SK-N-SH (cell line): ENCODE measurements around the gene RNF180. TPM values are rescaled to one million over a fixed set of nuclear protein-coding genes. Genes with fewer than 3 reads are reported as not detected.

ENCODE experiments used
- CTCF ChIA-PET: fragments of 300-600, 350-600 bp; formaldehyde crosslinking; extraction: SDS; loops from one replicate; lab custom pipeline; 2021; lab: Yijun Ruan, JAX
- POLR2A ChIA-PET: fragments of 350-600 bp; sonication (Branson Sonifier 250); formaldehyde crosslinking; extraction: SDS; loops from one replicate; lab custom pipeline; 2020; ENCODE audit warnings: antibody characterized with exemption, inconsistent platforms; lab: Yijun Ruan, JAX
- DNase-seq: peaks from one replicate; pipeline ENCODE4 v3.0.0; 2012
- H2AFZ ChIP-seq: fragments of 200-600 bp; sonication (generic); 2 replicates; pipeline ENCODE4 v1.8.1; 2016; ENCODE audit warnings: antibody characterized with exemption, mild to moderate bottlenecking, low read depth
- H3F3A ChIP-seq: fragments of 200-600 bp; sonication (generic); replicated peaks from 2 replicates; pipeline ENCODE3; 2016; ENCODE audit warnings: antibody characterized with exemption, mild to moderate bottlenecking; ENCODE audit not compliant: insufficient read depth
- H3K27ac ChIP-seq, 2 experiments: fragments of 200-500 bp in 1 of 2; fragments of 200-600 bp in 1 of 2; sonication (Bioruptor generic) in 1 of 2; sonication (generic), shearing (Covaris generic) in 1 of 2; 2 replicates each; pipeline versions ENCODE4 v1.5.1 to v1.6.1; 2014 to 2016; ENCODE audit warnings: low read depth in 2 of 2, inconsistent platforms in 1 of 2, low read length in 1 of 2, mild to moderate bottlenecking in 1 of 2, mixed read lengths in 1 of 2
- H3K27me3 ChIP-seq: fragments of 200-600 bp; sonication (generic), shearing (Covaris generic); 2 replicates; pipeline ENCODE4 v1.6.1; 2016; ENCODE audit warnings: mixed run types; ENCODE audit not compliant: insufficient read depth
- H3K36me3 ChIP-seq, 2 experiments: fragments of 200-500 bp in 1 of 2; fragments of 200-600 bp in 1 of 2; sonication (Bioruptor generic) in 1 of 2; sonication (generic) in 1 of 2; replicated peaks in 1 of 2; 2 replicates each; pipeline versions ENCODE3 to v1.5.1; 2014 to 2016; ENCODE audit warnings: low read length in 1 of 2, mild to moderate bottlenecking in 1 of 2; ENCODE audit not compliant: insufficient read depth in 2 of 2, control insufficient read depth in 1 of 2
- H3K4me1 ChIP-seq, 2 experiments: fragments of 200-500 bp in 1 of 2; fragments of 200-600 bp in 1 of 2; sonication (Bioruptor generic) in 1 of 2; sonication (generic), shearing (Covaris generic) in 1 of 2; 2 replicates each; pipeline versions ENCODE4 v1.5.1 to v1.6.1; 2014 to 2016; ENCODE audit warnings: low read depth in 1 of 2, low read length in 1 of 2, mixed run types in 1 of 2; ENCODE audit not compliant: insufficient read depth in 2 of 2, control insufficient read depth in 1 of 2
- H3K4me2 ChIP-seq: fragments of 200-600 bp; sonication (generic), shearing (Covaris generic); 2 replicates; pipeline ENCODE4 v1.6.1; 2017; ENCODE audit warnings: mixed run types
- H3K4me3 ChIP-seq, 2 experiments: fragments of 200-500 bp in 1 of 2; fragments of 200-600 bp in 1 of 2; sonication (Bioruptor generic) in 1 of 2; sonication (generic), shearing (Covaris generic) in 1 of 2; 2 replicates each; pipeline versions ENCODE4 v1.5.1 to v1.8.1; 2014 to 2016; ENCODE audit warnings: low read depth in 2 of 2, inconsistent platforms in 1 of 2, low read length in 1 of 2, mild to moderate bottlenecking in 1 of 2, mixed read lengths in 1 of 2, moderate library complexity in 1 of 2
- H3K79me2 ChIP-seq: fragments of 200-600 bp; sonication (generic); 2 replicates; pipeline ENCODE4 v1.8.1; 2017; ENCODE audit warnings: mild to moderate bottlenecking; ENCODE audit not compliant: insufficient read depth
- H3K9ac ChIP-seq: fragments of 200-600 bp; sonication (generic); 2 replicates; pipeline ENCODE4 v1.6.1; 2017; ENCODE audit warnings: mixed run types
- H3K9me2 ChIP-seq: fragments of 200-600 bp; sonication (generic); 2 replicates; pipeline ENCODE4 v1.6.1; 2017; ENCODE audit warnings: mixed run types
- H3K9me3 ChIP-seq: fragments of 200-600 bp; sonication (generic); 2 replicates; pipeline ENCODE4 v1.6.1; 2017; ENCODE audit warnings: mixed run types, mild to moderate bottlenecking, moderate library complexity
- H4K20me1 ChIP-seq: fragments of 200-600 bp; sonication (generic); 2 replicates; pipeline ENCODE4 v1.6.1; 2017; ENCODE audit warnings: mild to moderate bottlenecking, mixed run types; ENCODE audit not compliant: insufficient read depth
- CHD2 ChIP-seq: fragments of 150-350 bp; IDR thresholded peaks from 2 replicates; pipeline ENCODE4 v1.6.1; 2018; ENCODE audit warnings: low read length; ENCODE audit not compliant: partially characterized antibody
- ELF1 ChIP-seq: IDR thresholded peaks from 2 replicates; pipeline ENCODE4 v1.4.0; 2012
- FOSL2 ChIP-seq: IDR thresholded peaks from 2 replicates; pipeline ENCODE4 v1.4.0; 2012; ENCODE audit warnings: low read depth, mild to moderate bottlenecking, moderate library complexity, borderline replicate concordance
- FOXJ3 ChIP-seq: sonication (generic); formaldehyde crosslinking; IDR thresholded peaks from 2 replicates; pipeline ENCODE4 v1.5.1; 2020; ENCODE audit warnings: mild to moderate bottlenecking, missing genetic modification reagents
- GABPA ChIP-seq: IDR thresholded peaks from 2 replicates; pipeline ENCODE4 v1.4.0; 2012; ENCODE audit warnings: low read depth, mild to moderate bottlenecking
- IRF3 ChIP-seq: fragments of 150-350 bp; IDR thresholded peaks from 2 replicates; pipeline ENCODE4 v1.6.1; 2016; ENCODE audit warnings: mild to moderate bottlenecking, low read depth, low read length
- MEF2A ChIP-seq: IDR thresholded peaks from 2 replicates; pipeline ENCODE4 v1.4.0; 2012; ENCODE audit warnings: low read depth, borderline replicate concordance
- NRF1 ChIP-seq: IDR thresholded peaks from 2 replicates; pipeline ENCODE4 v1.6.1; 2012; ENCODE audit warnings: low read depth, mild to moderate bottlenecking, low read length
- PBX3 ChIP-seq: IDR thresholded peaks from 2 replicates; pipeline ENCODE4; 2012
- POLR2AphosphoS5 ChIP-seq: IDR thresholded peaks from 2 replicates; pipeline ENCODE4 v1.6.1; 2012; ENCODE audit warnings: low read depth, low read length
- RAD21 ChIP-seq: IDR thresholded peaks from 2 replicates; pipeline ENCODE4 v1.6.1; 2012; ENCODE audit warnings: mild to moderate bottlenecking, low read length
- RXRA ChIP-seq: IDR thresholded peaks from 2 replicates; pipeline ENCODE4 v1.4.0; 2012; ENCODE audit warnings: low read depth, mild to moderate bottlenecking, borderline replicate concordance
- TAF1 ChIP-seq: IDR thresholded peaks from 2 replicates; pipeline ENCODE4 v1.6.1; 2012; ENCODE audit warnings: low read depth, mild to moderate bottlenecking, low read length, moderate library complexity, borderline replicate concordance
- YY1 ChIP-seq: IDR thresholded peaks from 2 replicates; pipeline ENCODE4 v1.4.0; 2012; ENCODE audit warnings: low read depth, mild to moderate bottlenecking
- ZBTB33 ChIP-seq: IDR thresholded peaks from 2 replicates; pipeline ENCODE4 v1.4.0; 2012; ENCODE audit warnings: low read depth, borderline replicate concordance
- WGBS: methylation state at CpG from one replicate; pipeline ENCODE4 v1.1.6; 2017; ENCODE audit warnings: low lambda C conversion rate; 5-methylcytosine and 5-hydroxymethylcytosine counted together
- polyA plus RNA-seq, 3 experiments: library from polyadenylated mRNA; depleted of rRNA; stranded (reverse); fragments of >200 nt; gene quantifications; 2 replicates each; pipeline ENCODE4 v1.2.3, GENCODE V29; 2012
- TF ChIP-seq, protein P1 (sequence below): IDR thresholded peaks from 2 replicates; pipeline ENCODE4 v1.4.0; 2012; ENCODE audit warnings: low read depth
- TF ChIP-seq, protein P2 (sequence below): fragments of 200-600 bp; sonication (generic); IDR thresholded peaks from 2 replicates; pipeline ENCODE4 v1.6.1; 2017; ENCODE audit warnings: antibody characterized with exemption, mild to moderate bottlenecking, moderate library complexity

The RNF180 gene
- polyA plus RNA-seq, 1 of the 3 experiments (the other 2 are of a cell fraction), result 0.02 TPM

DNA sequence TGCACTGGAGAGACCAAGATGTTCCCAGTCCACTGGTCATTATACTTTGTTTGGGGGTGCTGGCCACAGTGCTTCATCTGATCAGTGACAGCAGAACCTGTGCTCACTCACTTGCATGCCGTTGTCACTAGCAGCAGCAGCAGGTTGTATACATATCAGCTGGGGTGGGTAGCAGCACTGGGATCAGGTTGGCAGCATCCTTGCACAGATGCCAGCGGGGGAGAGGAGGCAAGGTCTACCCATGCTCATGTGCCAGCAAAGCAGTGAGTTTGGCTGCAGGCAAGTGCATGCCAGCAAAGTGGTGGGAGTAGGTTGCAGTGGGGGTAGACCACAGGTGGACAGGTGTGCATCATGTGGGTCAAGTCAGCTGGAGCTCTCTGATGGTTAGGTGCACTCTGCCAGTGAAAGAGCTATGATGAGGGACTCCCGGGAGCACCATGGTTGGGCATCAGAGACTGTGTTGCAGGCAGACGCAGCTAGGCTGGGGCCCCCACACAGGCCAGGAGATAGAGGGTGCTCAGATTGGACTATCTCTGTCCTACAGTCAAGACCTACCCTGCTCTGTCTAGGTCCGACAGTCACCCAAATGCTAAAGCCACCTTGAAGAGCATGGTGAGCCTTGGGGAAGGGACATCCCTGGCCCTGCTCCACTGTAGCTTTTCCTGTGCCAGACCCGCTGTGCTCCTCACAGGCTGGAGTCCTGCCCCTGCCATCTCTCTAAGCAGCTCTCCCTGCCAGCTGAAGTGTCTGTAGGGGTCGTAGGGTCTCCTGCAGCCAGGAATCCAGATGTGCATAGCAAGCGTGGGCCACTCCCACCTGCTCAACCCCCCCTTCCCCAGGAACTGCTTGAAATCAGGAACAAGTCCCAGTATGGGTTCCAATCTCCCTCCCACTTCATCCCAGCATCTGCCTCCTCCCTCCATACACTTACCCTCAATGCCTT, 119.8 kb downstream of the RNF180 start:
- Histone ChIP-seq H3K9me2 (no peaks in the 10 kb centered on the region), H3F3A (no peaks in the 10 kb centered on the region), H3K9me3 (no peaks in the 10 kb centered on the region), H3K79me2 (no peaks in the 10 kb centered on the region), H3K4me3 (no peak overlapping the region), H2AFZ (no peak overlapping the region), H3K27ac (no peak overlapping the region), H3K4me1 (no peaks in the 10 kb centered on the region), H4K20me1 (no peaks in the 10 kb centered on the region), H3K4me2 (no peak overlapping the region), H3K36me3 (no peaks in the 10 kb centered on the region), H3K9ac (no peak overlapping the region), H3K27me3 (no peaks in the 10 kb centered on the region)
- ChIA-PET CTCF (no interaction called here), POLR2A (no interaction called here)
- WGBS, result 5% methylated on average over 6 of the region's 8 CpGs
- no peak for TF ChIP-seq TAF1
- TF ChIP-seq, protein P1, sequence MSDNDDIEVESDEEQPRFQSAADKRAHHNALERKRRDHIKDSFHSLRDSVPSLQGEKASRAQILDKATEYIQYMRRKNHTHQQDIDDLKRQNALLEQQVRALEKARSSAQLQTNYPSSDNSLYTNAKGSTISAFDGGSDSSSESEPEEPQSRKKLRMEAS, result no peak
- no peak for TF ChIP-seq NRF1
- no peak for DNase-seq

GRCh38 chr5:64286381-64286780, 120.7 kb downstream of the RNF180 start:
- Histone ChIP-seq H3F3A (no peaks in the 10 kb centered on the region), H2AFZ (no peak overlapping the region), H4K20me1 (no peaks in the 10 kb centered on the region), H3K79me2 (no peaks in the 10 kb centered on the region), H3K27ac (no peak overlapping the region), H3K27me3 (no peaks in the 10 kb centered on the region), H3K36me3 (no peaks in the 10 kb centered on the region), H3K4me2 (no peak overlapping the region), H3K4me1 (no peaks in the 10 kb centered on the region), H3K9ac (no peak overlapping the region), H3K4me3 (no peak overlapping the region), H3K9me2 (no peaks in the 10 kb centered on the region), H3K9me3 (no peaks in the 10 kb centered on the region)
- ChIA-PET POLR2A (no interaction called here), CTCF (no interaction called here)
- DNase-seq, result no peak
- TF ChIP-seq ZBTB33 (no peak), TAF1 (no peak), ELF1 (no peak), FOXJ3 (CRISPR knock-in tag) (no peak), RXRA (no peak), NRF1 (no peak), PBX3 (no peak), CHD2 (no peak), IRF3 (no peak), GABPA (no peak), MEF2A (no peak), RAD21 (no peak), POLR2AphosphoS5 (no peak), YY1 (no peak), FOSL2 (no peak)
- TF ChIP-seq, protein P2, sequence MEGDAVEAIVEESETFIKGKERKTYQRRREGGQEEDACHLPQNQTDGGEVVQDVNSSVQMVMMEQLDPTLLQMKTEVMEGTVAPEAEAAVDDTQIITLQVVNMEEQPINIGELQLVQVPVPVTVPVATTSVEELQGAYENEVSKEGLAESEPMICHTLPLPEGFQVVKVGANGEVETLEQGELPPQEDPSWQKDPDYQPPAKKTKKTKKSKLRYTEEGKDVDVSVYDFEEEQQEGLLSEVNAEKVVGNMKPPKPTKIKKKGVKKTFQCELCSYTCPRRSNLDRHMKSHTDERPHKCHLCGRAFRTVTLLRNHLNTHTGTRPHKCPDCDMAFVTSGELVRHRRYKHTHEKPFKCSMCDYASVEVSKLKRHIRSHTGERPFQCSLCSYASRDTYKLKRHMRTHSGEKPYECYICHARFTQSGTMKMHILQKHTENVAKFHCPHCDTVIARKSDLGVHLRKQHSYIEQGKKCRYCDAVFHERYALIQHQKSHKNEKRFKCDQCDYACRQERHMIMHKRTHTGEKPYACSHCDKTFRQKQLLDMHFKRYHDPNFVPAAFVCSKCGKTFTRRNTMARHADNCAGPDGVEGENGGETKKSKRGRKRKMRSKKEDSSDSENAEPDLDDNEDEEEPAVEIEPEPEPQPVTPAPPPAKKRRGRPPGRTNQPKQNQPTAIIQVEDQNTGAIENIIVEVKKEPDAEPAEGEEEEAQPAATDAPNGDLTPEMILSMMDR, result no peak
- TF ChIP-seq, protein P1, result no peak
- 0% methylated on average over 1 of the region's 1 CpG for WGBS
